ENCODE results near the gene TBC1D8. TPM values are rescaled to one million over a fixed set of nuclear protein-coding genes. Genes with fewer than 3 reads are reported as not detected.
"Not testable (repeated sequence)": the region's sequence is repeated elsewhere in the genome, so short reads cannot be mapped to it uniquely, and the experiment has no call there.

Gene TBC1D8
- total RNA-seq, 1 donor from 2014 or later: 3.9 TPM

DNA sequence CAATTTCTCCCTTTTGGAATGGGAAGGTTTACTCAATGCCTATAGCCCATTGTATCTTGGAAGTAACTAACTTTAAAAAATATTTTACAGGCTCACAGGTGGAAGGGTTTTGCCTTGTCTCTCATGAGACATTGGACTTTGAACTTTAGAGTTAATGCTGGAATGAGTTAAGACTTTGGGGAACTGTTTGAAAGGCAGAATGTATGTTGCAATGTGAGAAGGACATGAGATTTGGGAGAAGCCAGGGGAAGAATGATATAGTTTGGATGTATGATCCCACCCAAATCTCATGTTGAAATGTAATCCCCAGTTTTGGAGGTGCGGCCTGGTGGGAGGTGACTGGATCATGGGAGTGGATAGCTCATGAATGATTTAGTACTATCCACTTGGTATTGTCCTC, 17.5 kb upstream of the TBC1D8 start:
- DNase-seq (ENCODE audit: low spot score): no peak
- Mint-ChIP-seq H3K36me3 (peaks cover 3% of the 10 kb centered on the region), H3K9me3 (peaks cover 55% of the 10 kb centered on the region)

DNA sequence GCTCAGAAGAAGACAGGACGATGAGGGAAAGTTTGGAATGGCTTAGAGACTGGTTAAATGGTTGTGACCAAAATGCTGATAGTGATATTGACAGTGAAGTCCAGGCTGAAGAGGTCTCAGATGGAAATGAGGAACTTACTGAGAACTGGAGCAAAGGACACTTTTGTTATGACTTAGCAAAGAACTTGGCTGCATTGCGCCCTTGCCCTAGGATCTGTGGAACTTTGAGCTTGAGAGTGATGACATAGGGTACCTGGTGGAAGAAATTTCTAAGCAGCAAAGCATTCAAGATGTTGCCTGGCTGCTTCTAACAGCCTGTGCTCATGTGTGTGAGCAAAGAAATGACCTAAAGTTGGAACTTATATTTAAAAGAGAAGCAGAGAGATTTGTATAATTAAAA, 16.4 kb upstream of the TBC1D8 start:
- not testable (repeated sequence) for H3K27ac ChIP-seq; H3K4me1 Mint-ChIP-seq; H3K9ac ChIP-seq; H3K79me2 ChIP-seq (ENCODE audit: low read depth); H2AFZ ChIP-seq (replicated peaks); H3K36me3 Mint-ChIP-seq; H3K4me2 ChIP-seq; H3K4me3 ChIP-seq; H3K27ac Mint-ChIP-seq; H3K9me3 ChIP-seq (ENCODE audit: low read depth); H3K36me3 ChIP-seq; H3K4me3 Mint-ChIP-seq; H3K27me3 ChIP-seq; H3F3A ChIP-seq (ENCODE audit: low read depth); H4K20me1 ChIP-seq (ENCODE audit: low read depth); H3K27me3 Mint-ChIP-seq (ENCODE audit: insufficient read depth, low read depth); H3K4me1 ChIP-seq; DNase-seq (ENCODE audit: low spot score)
- peaks cover 55% of the 10 kb centered on the region for H3K9me3 Mint-ChIP-seq

More for the DNA sequence above, 17.5 kb upstream of the TBC1D8 start:
- Histone ChIP-seq H3K36me3 (no peaks in the 10 kb centered on the region), H3K9ac (no peak overlapping the region), H3K27ac (no peak overlapping the region), H3K4me2 (no peak overlapping the region), H3K27me3 (no peaks in the 10 kb centered on the region), H3K79me2 (ENCODE audit: low read depth) (no peaks in the 10 kb centered on the region), H3K9me3 (ENCODE audit: low read depth) (no peaks in the 10 kb centered on the region), H3K4me3 (no peak overlapping the region), H3K4me1 (no peaks in the 10 kb centered on the region), H4K20me1 (ENCODE audit: low read depth) (no peaks in the 10 kb centered on the region), H3F3A (ENCODE audit: low read depth) (no peaks in the 10 kb centered on the region), H2AFZ (replicated peaks) (no peak overlapping the region)
- peaks cover 7% of the 10 kb centered on the region for H3K27me3 Mint-ChIP-seq (ENCODE audit: insufficient read depth, low read depth)
- no peaks in the 10 kb centered on the region for H3K4me1 Mint-ChIP-seq
- TF ChIP-seq EZH2 (IDR thresholded peaks at IDR 0.05) (no peak), EZH2phosphoT487 (IDR thresholded peaks at IDR 0.05) (no peak)
- TF ChIP-seq, protein P1, sequence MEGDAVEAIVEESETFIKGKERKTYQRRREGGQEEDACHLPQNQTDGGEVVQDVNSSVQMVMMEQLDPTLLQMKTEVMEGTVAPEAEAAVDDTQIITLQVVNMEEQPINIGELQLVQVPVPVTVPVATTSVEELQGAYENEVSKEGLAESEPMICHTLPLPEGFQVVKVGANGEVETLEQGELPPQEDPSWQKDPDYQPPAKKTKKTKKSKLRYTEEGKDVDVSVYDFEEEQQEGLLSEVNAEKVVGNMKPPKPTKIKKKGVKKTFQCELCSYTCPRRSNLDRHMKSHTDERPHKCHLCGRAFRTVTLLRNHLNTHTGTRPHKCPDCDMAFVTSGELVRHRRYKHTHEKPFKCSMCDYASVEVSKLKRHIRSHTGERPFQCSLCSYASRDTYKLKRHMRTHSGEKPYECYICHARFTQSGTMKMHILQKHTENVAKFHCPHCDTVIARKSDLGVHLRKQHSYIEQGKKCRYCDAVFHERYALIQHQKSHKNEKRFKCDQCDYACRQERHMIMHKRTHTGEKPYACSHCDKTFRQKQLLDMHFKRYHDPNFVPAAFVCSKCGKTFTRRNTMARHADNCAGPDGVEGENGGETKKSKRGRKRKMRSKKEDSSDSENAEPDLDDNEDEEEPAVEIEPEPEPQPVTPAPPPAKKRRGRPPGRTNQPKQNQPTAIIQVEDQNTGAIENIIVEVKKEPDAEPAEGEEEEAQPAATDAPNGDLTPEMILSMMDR (IDR thresholded peaks at IDR 0.05): no peak
- no peak overlapping the region for H3K27ac Mint-ChIP-seq
- no peak overlapping the region for H3K4me3 Mint-ChIP-seq

DNA sequence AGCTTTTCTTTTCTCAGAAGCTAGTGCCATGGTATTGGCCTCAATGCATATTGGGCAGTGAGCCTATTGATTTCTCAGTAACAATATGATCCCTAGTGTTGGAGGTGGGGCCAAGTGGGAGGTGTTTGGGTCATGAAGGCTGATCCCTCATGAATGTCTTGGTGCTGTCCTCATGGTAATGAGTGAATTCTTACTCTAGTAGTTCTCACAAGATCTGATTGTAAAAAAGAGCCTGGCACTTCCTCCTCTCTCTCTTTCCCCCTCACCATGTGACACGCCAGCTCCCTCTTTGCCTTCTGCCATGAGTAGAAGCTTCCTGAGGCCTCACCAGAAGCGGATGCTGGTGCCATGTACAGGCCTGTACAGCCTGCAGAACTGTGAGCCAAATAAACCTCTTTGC, 12.8 kb upstream of the TBC1D8 start:
- H3K4me3 ChIP-seq: no peak overlapping the region
- no peak overlapping the region for H3K4me3 Mint-ChIP-seq
- H3K4me1 Mint-ChIP-seq: peaks cover 12% of the 10 kb centered on the region
- DNase-seq (ENCODE audit: low spot score): no peak
- peaks cover 7% of the 10 kb centered on the region for H3F3A ChIP-seq (ENCODE audit: low read depth)
- no peak overlapping the region for H3K4me2 ChIP-seq
- H3K36me3 Mint-ChIP-seq: peaks cover 3% of the 10 kb centered on the region
- no peaks in the 10 kb centered on the region for H4K20me1 ChIP-seq (ENCODE audit: low read depth)
- no peaks in the 10 kb centered on the region for H3K27me3 ChIP-seq
- TF ChIP-seq, protein P1 (IDR thresholded peaks at IDR 0.05): no peak
- no peak for TF ChIP-seq EZH2phosphoT487 (IDR thresholded peaks at IDR 0.05)
- no peak for TF ChIP-seq EZH2 (IDR thresholded peaks at IDR 0.05)
- no peak overlapping the region for H3K27ac ChIP-seq
- no peaks in the 10 kb centered on the region for H3K36me3 ChIP-seq
- H3K27me3 Mint-ChIP-seq (ENCODE audit: insufficient read depth, low read depth): peaks cover 5% of the 10 kb centered on the region
- H3K4me1 ChIP-seq: peaks cover 7% of the 10 kb centered on the region
- no peaks in the 10 kb centered on the region for H3K9me3 ChIP-seq (ENCODE audit: low read depth)
- no peak overlapping the region for H3K9ac ChIP-seq
- peaks cover 31% of the 10 kb centered on the region for H3K9me3 Mint-ChIP-seq
- no peak overlapping the region for H3K27ac Mint-ChIP-seq
- H2AFZ ChIP-seq (replicated peaks): no peak overlapping the region
- H3K79me2 ChIP-seq (ENCODE audit: low read depth): no peaks in the 10 kb centered on the region

DNA sequence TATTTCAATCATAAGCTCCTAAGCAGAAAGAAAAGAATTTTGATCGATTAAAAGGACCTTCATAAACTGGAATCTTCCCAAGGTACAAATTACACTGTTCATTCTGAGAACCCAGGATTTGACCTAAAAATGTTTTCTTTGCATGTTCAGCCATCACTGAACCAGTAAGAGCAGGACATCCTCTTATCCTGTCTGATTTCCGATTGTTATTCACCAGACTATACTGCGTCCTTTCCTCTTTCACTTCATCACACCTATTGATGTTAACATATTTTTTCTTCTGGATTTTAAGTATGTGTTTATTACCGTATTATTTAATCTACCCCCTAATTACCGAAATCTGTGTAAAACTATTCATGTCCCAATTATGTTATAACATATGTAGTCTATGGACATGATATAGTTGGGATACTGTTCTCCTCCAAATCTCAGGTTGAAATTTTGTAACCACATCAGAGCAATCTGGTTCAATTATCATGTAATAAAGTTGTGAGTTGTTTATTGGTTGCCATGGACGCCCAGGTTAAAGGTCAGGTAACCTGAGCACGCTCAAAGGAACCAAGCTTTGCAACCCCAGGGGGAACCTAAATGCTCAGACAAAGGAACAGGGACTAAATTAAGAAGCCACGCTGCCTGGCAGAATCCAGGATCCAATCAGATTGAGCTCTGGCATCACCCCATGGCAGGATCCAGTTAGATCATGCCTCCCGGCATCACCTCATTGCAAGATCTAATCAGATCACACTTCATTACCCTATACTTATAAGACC, 11.6 kb upstream of the TBC1D8 start:
- Mint-ChIP-seq H3K27me3 (ENCODE audit: insufficient read depth, low read depth) (peaks cover 5% of the 10 kb centered on the region), H3K4me3 (peak overlapping the region; percentile 57), H3K4me1 (peaks cover 12% of the 10 kb centered on the region), H3K27ac (peak overlapping the region; percentile 87), H3K36me3 (peaks cover 3% of the 10 kb centered on the region), H3K9me3 (peaks cover 25% of the 10 kb centered on the region)
- no peaks in the 10 kb centered on the region for H4K20me1 ChIP-seq (ENCODE audit: low read depth)
- H3K9me3 ChIP-seq (ENCODE audit: low read depth): no peaks in the 10 kb centered on the region
- no peaks in the 10 kb centered on the region for H3K79me2 ChIP-seq (ENCODE audit: low read depth)
- peak; percentile 43 for DNase-seq (ENCODE audit: low spot score)
- H2AFZ ChIP-seq (replicated peaks): no peak overlapping the region
- H3K4me3 ChIP-seq: no peak overlapping the region
- H3K27me3 ChIP-seq: no peaks in the 10 kb centered on the region
- no peak overlapping the region for H3K4me2 ChIP-seq
- H3F3A ChIP-seq (ENCODE audit: low read depth): peaks cover 7% of the 10 kb centered on the region
- TF ChIP-seq EZH2phosphoT487 (IDR thresholded peaks at IDR 0.05): no peak
- no peak for TF ChIP-seq EZH2 (IDR thresholded peaks at IDR 0.05)
- TF ChIP-seq, protein P1 (IDR thresholded peaks at IDR 0.05): no peak
- H3K27ac ChIP-seq: peak overlapping the region; percentile 58
- no peaks in the 10 kb centered on the region for H3K36me3 ChIP-seq
- H3K9ac ChIP-seq: no peak overlapping the region
- H3K4me1 ChIP-seq: peaks cover 7% of the 10 kb centered on the region

All from neural progenitor cell (in vitro differentiated cells).